Endothelial cell of umbilical vein (primary cell): ENCODE data around the gene PYGO2.

Source experiments
- CTCF ChIP-seq, 2 donors: IDR thresholded peaks; 1 replicate in 1 of 2; 2 replicates in 1 of 2; pipeline ENCODE4 v1.5.1; 2011; ENCODE audit warnings: low read length in 2 of 2, mild to moderate bottlenecking in 2 of 2, moderate library complexity in 2 of 2, control low read depth in 1 of 2, inconsistent platforms in 1 of 2, low read depth in 1 of 2; ENCODE audit not compliant: insufficient read depth in 1 of 2; ENCODE audit errors: extremely low read depth in 1 of 2
- EZH2 ChIP-seq: IDR thresholded peaks from 2 replicates; pipeline ENCODE4 v1.6.1; 2012; ENCODE audit warnings: borderline replicate concordance, low read depth, mild to moderate bottlenecking, moderate library complexity, low read length, inconsistent platforms; ENCODE audit not compliant: severe bottlenecking
- FOS ChIP-seq: IDR thresholded peaks from 2 replicates; pipeline ENCODE4 v1.6.1; 2011; ENCODE audit warnings: mild to moderate bottlenecking, low read length, moderate library complexity, borderline replicate concordance; ENCODE audit not compliant: insufficient read depth
- GATA2 ChIP-seq: IDR thresholded peaks from 2 replicates; pipeline ENCODE4 v1.7.0; 2011; ENCODE audit warnings: low read depth, mild to moderate bottlenecking, moderate library complexity, mixed read lengths, low read length; ENCODE audit not compliant: insufficient read length, insufficient read depth
- JUN ChIP-seq: IDR thresholded peaks from 2 replicates; pipeline ENCODE4 v1.6.1; 2011; ENCODE audit warnings: borderline replicate concordance, low read depth; ENCODE audit not compliant: insufficient read length, insufficient read depth
- MAX ChIP-seq: IDR thresholded peaks from 2 replicates; pipeline ENCODE4 v1.6.1; 2011; ENCODE audit not compliant: insufficient read depth, insufficient read length
- MYC ChIP-seq: IDR thresholded peaks from one replicate; pipeline ENCODE4 v1.6.1; 2011; ENCODE audit warnings: mild to moderate bottlenecking, low read depth, low read length
- POLR2A ChIP-seq: IDR thresholded peaks from 2 replicates; pipeline ENCODE4 v1.6.1; 2012; ENCODE audit warnings: low read depth, mild to moderate bottlenecking, control low read depth, low read length
- POLR2AphosphoS5 ChIP-seq: IDR thresholded peaks from 2 replicates; pipeline ENCODE4 v1.6.1; 2012; ENCODE audit warnings: low read depth, mild to moderate bottlenecking, control low read depth, low read length, moderate library complexity; ENCODE audit not compliant: insufficient read depth

GRCh38 chr1:155007251-155007828, 45.8 kb upstream of the PYGO2 start:
- TF ChIP-seq CTCF (IDR thresholded peaks at IDR 0.05; ENCODE audit: extremely low read depth in 1 of 2, insufficient read depth in 1 of 2, low read depth in 1 of 2, low read length in 2 of 2), result no peak
- TF ChIP-seq POLR2A, result no peak
- no peak for TF ChIP-seq MYC
- no peak for TF ChIP-seq EZH2
- no peak for TF ChIP-seq JUN
- TF ChIP-seq POLR2AphosphoS5, result no peak
- no peak for TF ChIP-seq MAX
- TF ChIP-seq FOS, result no peak
- no peak for TF ChIP-seq GATA2
